CMK (cell line): ENCODE measurements around the gene MNAT1.
"Not testable (repeated sequence)": the region's sequence is repeated elsewhere in the genome, so short reads cannot be mapped to it uniquely, and the experiment has no call there.

Experiments used
- DNase-seq: peaks from one replicate; pipeline ENCODE4 v3.0.0-alpha.2; 2010; ENCODE audit warnings: low read depth

Gene MNAT1

DNA sequence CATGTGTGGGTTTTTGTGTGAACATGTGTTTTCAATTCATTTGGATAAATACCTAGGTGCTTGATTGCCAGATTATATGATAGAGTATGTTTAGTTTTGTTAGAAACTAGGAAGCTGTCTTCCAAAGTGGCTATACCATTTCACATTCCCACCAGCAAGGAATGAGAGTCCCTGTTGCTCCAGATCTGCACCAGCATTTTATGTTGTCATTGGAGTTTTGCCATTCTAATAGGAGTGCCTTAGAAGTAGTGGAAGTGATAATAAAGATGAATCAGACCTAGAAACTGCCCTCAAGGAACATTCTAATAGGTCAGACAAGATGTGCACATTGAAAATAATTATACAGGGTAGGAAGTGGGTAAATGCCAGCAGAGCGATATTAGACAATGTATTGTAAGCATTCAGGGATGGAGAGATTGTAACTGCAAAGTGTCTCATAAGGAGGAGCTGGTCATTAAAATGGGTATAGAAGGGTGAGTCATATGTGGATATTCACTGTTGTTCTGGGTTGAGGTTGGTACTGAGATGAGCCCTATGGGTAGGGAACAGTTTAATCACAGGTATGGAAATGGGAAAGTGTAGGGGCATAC is 71.4 kb downstream of the MNAT1 start:
- no peak for DNase-seq

DNA sequence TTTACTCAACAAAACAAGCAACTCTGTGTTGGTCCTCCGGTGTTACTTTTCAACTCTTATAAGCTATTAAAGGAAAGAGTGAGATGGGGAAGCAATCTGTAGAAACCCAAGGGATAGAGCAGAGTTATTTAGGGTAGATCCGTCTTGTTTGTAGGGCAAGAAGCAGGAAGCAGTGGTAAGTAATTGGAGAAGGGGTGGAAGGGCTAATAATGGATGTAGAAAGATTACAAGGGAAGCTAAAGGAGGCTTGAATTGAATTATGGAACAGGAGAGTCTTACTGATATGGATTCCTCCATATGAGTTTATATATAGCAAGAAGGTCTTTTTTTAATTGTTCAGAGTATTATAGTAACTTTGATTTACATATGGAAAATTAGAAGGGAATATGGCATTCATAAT is 72.7 kb downstream of the MNAT1 start:
- no peak for DNase-seq

GRCh38 chr14:60807971-60808370 is 73.4 kb downstream of the MNAT1 start:
- no peak for DNase-seq

DNA sequence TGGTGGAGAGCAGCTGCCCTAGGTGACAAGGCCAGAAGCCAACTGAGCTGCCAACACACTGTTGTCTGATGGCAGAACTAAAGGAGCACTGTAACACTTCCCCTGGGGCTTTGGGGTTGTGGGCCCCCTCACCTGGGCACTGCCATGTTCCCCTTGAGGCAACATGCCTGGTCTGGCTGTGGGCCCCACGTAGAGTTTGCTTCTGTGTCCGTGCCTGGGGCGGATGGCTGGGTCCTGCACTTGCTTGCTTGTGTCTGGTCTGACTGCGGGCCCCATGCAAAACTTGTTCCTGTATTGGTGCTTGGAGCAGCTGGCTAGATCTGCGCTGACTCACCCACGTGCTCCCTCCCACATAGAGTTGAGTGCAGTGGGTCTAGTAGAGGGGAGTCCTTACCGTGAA is 78.4 kb downstream of the MNAT1 start:
- DNase-seq: no peak

- no peak for DNase-seq
Measured at GRCh38 chr14:60815371-60815770, 80.8 kb downstream of the MNAT1 start.

DNA sequence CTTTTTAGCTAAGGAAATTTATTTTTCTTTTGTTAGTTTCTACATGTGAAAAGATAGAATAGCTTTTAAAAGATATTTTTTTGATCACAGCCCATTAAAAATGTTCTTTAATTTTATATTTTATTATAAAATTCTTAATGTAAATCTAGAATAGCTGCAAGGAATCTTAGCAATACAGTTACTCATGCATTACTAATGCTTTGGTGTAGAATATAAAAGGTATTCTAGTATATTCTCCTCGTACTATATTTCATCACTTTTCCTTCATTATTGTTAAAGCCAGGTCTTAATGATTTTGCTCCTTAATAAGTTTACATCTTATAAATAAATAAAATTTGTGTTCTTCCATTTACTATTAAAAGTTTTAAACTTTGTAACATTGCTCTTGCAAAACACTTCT is 82.6 kb downstream of the MNAT1 start:
- DNase-seq: no peak

DNA sequence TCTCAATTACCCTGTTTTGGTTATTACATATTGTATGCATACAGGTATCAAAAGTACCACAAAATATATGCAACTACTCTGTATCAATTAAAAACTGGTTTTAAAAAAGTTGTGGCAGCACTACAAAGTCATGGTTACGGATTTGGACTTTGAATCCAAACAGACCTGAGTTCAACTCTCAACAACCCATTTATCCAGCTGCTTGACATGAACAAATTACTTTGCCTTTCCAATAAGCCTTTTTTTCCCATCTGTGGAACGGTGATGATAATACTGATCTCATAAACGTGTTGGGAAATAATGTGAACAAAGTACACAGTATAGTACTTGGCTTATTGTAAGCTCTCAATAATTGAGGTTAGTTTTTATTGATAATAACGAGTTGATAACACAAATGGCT is 85.0 kb downstream of the MNAT1 start:
- DNase-seq: no peak

DNA sequence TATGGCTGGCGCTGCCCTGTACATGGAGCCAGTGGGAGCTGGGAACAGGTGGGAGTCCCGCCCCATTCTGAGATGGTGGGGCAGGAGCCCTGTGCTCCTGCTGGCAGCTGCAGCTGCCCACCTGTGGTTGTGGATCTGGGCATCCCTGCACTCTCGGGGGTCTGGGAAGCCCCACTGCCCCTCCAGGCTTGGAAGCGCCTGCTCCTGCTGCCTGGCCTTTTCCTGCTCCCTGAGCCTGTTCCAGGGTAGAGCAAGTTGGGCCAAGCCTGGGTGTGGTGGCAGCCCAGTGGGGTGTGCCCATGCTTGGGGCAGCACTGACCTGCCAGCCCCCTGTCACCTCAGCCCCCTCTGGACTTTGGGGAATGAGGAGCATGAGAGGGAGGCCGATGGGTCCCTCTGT is 104.0 kb downstream of the MNAT1 start:
- DNase-seq: no peak

DNA sequence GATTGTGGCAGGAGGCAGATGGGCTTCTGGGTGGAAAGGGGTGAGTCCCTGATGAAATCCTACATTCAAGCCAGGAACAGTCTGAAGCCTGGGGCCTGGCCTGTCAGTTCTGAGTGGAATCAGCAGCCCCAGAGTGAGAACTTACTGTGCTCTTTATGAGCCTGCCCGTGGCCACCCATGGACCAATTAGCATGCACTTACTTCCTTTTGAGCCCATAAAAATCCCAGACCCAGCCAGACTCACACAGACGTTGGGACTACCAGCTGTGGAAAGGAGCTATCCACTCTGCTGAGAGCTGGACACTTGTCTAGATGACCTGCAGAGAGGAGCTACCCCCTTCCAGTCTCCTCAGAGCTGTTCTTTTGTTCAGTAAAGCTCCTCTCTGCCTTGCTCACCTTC is 104.5 kb downstream of the MNAT1 start:
- DNase-seq: no peak

- DNase-seq: no peak
Measured at GRCh38 chr14:60839657-60840056, 105.1 kb downstream of the MNAT1 start.

DNA sequence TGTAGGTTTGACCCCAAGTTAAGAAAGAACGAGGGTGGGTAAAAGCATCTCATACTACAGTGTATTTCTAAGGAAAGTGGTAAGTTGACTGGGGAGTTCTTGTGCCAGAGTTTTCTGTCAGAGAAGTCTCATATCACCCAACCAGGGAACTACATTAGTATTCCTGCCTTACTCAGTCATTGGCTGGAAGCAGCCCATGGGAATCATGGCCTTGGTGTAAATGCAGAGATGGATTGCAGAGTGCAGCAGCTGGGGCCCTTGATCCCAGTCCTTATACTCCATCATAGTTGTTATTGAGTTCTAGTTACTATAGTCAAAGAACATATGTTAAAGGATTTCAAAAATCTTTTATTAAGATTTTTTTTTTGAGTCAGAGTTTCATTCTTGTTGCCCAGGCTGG is 105.8 kb downstream of the MNAT1 start:
- no peak for DNase-seq

DNA sequence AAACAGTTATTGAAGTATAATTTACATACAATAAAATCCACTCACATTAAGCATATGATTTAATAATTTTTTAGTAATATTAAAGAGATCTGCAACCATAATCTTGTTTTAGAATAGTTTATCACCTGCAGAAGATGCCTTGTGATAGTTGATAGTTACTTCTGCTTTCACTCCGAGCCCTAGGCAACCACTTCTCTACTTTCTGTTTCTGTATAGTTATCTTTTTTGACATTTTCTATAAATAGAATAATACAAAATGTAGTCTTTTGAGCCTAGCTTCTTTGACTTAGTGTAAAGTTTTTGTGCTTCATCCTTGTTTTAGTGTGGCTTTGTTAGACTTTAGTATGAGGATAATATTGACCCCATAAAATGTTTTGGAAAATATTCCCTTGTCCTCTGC is 111.0 kb downstream of the MNAT1 start:
- no peak for DNase-seq

DNA sequence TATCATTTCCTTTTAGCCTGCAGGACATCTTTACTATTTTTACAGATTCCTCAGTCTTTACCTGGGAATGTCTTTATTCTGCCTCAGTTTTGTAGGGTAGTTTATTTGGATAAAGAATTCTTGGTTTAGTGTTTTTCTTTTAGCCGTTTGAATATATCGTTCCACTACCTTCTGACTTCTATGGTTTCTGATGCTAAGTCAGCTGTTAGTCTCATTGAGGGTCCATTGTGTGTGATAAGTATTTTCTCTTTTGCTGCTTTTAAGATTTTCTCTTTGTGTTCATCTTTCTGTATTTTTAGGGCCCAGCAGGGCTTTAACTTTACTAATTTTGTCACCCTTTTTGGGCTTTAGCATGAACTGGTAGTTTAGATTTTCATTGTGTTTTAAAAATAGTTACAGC is 113.5 kb downstream of the MNAT1 start:
- DNase-seq: no peak

GRCh38 chr14:60851692-60852091 is 117.1 kb downstream of the MNAT1 start:
- DNase-seq: not testable (repeated sequence)

GRCh38 chr14:60856111-60856510 is 121.5 kb downstream of the MNAT1 start:
- DNase-seq: no peak

GRCh38 chr14:60859525-60859924 is 125.0 kb downstream of the MNAT1 start:
- DNase-seq: no peak

- no peak for DNase-seq
Measured at GRCh38 chr14:60861545-60862140, 127.1 kb downstream of the MNAT1 start.

GRCh38 chr14:60862283-60862682 is 127.7 kb downstream of the MNAT1 start:
- no peak for DNase-seq

DNA sequence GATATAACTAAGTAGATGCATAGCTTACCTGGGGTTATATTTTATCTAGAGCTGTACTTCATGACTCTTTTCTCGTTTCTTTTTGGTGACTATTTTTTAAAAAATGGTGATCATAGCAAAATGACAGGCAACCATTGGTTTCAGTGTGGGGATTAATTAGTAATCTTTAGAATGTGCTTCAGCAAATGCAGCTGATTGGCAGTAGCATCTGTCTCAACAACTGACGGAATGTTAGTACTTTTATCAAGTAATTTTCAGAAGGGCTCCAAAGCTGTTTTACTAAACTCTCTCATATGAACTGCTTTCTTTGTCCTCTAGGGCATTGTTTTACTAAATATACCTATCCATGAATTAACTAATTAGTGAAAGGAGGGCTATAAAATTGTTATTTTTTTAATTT is 128.7 kb downstream of the MNAT1 start:
- no peak for DNase-seq

GRCh38 chr14:60865378-60866127 is 131.0 kb downstream of the MNAT1 start:
- DNase-seq: no peak

DNA sequence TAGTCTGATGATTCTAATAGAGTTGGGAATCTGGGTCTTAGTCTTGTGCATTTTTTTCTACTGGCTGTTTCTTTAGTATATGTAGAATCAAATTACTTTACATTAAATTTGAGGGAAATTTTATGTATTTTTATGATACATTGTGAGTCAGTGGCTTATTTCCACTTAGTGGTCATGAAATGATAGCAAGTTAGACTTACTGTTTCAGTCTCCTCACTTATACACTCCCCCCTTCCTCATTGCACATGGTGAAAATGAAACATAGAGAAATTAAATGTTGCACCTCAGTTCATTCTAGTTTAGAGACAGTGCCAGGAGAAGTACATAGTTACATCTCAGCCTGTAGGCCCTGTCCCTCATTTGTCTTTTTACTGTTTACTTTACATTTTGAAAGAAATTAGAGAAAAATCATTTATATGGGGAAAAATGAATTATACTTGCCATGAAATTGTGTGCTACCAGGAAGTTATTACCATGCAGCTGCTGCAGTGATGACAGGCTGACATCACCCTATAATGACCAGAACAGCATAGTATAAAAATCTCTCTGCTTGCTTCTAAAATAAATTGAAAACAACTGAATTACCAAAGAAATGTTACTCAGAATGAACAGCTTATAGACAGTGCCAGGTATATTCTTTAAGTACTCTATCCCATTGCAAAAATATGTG is 133.1 kb downstream of the MNAT1 start:
- no peak for DNase-seq

- DNase-seq: no peak
Measured at GRCh38 chr14:60878121-60878520, 143.6 kb downstream of the MNAT1 start.

DNA sequence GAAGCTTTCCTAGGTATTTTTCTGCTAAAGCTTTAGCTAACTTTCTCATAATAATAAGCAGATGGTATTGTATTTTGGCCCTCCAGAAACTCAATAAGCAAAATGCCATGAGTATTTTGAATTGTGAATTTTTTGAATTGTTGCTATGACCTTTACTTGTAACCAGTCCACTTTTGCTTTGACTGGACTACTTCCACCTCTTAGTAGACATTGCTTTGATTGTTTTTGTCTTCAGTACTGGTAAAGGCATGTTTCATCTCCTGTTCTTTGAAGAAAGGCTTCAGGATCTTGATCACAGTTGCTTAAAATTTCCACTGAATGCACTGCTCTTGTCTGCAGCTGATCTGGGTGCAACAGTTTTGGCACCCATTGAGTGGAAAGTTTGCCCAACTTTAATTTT is 144.0 kb downstream of the MNAT1 start:
- no peak for DNase-seq
